Activated CD8-positive, alpha-beta memory T cell treated with anti-CD3 and anti-CD28 coated beads, Interleukin-2, amount 50 U/mL, for 1 hour (primary cell): ENCODE results near the gene BST1.
"Not testable (repeated sequence)": the region's sequence is repeated elsewhere in the genome, so short reads cannot be mapped to it uniquely, and the experiment has no call there.

Experiments
- DNase-seq: peaks from one replicate; pipeline ENCODE4 v3.0.0-alpha.2; 2020; ENCODE audit errors: extremely low read depth

BST1 gene

DNA sequence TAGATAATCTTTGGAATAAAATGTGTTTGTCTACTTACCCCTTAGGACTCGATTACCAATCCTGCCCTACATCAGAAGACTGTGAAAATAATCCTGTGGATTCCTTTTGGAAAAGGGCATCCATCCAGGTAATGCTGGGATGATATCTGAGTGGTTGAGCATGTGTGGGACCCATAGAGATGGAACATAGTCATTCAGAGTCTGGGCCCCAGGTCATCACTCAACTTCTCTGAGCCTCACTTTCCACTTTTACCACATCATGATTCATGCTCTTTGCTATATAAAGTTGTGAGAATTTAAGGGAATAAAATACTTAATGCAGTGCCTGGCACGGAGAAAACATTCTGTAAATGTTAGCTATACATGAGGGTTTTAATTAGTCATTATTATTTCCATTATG, 8.9 kb downstream of the BST1 start:
- DNase-seq: no peak

DNA sequence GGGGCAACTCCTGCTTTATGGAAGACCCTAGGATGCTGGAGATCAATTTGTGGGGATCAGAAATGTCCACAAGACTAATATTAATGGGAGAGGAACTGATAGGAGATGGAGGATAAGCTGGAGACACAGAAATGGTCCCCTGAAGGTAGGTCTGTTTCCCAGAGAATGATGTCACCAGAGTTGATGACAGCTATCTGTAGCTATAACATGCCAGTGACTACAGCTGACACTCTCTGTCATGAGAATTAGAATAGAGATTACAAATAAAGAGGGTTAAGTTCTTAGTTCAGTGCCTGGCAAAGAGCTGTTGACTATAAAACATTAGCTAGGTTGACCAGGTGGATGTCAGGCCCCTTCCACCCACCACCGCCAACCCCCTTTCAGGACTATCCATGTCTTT, 9.3 kb downstream of the BST1 start:
- DNase-seq: no peak

DNA sequence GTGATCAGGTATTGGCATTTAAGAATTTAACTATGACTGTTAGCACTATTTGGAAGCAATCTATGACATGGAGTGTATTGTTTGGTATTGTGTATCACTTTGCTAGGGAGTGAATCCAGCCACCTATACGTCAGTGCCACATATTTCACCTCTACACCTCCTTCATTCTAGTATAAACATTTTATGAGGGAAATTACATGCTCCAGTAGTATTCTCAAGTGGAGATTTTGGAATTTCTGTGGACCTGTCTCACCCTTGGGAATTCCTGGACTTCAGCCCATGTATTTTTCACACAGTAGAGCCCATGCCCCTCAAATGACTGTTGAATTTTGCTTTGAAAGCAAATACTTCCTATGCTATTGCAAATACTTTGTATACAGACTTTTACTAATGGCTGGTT, 11.3 kb downstream of the BST1 start:
- no peak for DNase-seq

DNA sequence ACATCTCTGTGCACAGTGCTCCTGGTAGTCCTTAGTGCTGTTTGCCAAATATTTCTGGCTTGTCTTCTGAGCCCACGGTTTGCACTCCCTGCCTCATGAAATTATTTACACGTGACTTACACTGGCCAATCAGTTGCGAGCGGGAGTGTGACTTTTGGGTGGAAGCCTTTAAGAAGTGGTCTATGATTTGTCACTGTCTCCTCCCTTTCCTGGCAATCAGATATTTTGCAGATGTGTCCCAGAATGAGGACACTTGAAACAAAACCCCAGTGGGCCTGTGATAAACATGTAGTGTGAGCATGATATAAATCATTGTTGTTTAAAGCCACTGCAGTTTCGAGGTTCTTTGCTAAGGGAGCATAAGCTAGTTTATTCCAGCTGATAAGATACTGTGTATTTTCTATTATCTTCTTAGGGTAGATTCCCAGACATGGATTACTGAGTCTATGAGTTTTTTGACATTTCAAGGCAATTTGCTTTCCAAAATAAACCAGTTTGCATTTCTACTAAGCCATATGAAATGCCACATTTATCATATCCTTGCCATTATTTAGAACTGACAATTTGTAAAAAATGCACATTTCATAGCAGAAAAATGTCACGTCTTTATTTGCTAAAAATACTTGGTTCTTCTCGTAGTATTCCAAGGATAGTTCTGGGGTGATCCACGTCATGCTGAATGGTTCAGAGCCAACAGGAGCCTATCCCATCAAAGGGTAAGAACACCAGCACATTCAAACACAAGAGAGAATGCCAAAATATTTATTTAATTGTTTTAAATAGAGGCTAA, 12.0 kb downstream of the BST1 start:
- DNase-seq: no peak

DNA sequence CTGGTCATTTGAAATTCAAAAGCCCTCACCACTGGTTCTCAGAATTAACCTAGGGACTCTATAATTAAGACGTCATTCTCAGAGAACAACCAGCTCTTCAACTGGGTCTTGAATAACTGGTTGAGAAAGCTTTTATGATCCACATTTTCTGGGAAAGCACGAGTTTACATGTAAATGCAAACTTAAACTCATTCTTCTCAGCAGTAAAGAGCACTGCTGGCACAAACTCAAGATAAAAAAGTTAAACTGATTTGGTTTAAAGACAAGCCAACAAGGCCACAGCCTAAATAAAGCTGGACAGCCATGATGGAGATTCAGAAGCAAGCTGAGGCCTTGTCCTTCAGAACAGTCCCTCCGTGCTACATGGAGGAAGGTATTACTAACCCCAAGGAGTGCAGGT, 13.2 kb downstream of the BST1 start:
- DNase-seq: no peak

DNA sequence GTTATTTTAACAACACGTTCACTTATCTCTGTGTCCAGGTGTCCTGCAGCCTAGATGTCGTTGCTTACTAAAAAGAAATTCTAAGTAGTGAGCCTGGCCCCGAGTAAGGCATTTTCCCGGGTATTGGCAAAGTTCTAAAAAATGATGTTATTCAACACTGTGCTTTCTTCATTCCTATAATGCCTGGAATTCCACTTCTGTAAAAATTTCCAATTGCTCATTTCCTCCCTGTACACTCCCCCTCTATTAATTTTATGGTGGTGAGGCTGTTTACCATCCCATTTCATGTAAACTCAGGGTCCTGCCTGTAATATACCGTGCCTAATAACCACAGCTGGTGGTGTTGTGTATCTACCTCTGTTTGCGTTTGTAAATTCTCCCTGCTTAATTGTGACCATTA, 14.2 kb downstream of the BST1 start:
- no peak for DNase-seq

DNA sequence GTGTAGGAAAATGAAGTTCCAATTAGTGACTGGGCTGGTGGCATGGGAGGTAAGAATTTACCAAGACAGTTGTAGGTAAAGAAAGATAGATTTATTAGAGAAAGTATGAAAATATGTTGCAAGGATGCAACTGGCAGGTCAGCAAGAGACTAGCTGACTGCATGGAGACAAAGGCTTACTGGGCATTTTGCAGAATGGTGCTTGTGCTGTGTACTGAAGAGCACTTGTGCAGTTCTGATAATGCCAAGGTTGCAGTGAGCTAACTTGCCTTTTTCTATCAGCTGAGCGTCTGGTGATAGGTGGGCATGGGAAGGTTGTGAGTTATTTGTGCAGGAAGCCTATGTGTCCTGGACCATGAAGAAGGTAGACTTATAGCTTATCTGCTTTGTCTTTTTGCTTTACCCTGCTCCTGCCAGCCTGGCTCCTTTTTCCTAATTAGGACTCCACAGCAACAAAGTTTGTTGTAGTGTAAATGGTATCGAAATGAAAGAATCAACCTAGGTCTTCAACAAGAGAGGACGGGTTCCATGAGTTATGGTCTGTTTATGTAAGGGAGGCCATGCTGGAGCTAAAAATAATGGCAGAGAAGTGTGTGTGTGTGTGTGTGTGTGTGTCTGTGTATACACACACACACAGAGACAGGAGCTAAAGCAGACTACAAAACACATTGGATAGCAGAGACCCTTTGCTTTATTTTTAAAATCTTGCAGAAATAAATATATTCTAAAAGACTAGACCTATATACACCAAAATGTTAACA, 15.0 kb downstream of the BST1 start:
- no peak for DNase-seq

DNA sequence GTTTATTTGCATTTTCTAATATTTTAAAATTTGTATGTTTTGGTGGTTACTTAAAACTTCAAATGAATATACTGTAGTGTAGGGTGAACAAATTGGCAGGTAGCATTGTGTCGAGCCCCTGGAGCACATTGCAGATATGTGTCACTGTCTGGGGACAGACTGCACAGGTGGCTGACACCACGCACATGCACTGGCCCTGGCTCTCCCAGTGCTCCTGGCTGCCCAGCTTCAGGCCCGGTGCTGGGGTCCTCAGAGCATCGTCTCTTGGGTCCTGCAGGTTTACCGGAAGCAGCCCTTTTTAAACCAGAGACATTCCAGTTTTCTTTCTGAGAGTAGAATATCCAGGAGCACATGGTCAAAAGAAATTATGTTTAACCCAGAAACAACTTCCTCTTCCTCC, 15.6 kb downstream of the BST1 start:
- DNase-seq: no peak

DNA sequence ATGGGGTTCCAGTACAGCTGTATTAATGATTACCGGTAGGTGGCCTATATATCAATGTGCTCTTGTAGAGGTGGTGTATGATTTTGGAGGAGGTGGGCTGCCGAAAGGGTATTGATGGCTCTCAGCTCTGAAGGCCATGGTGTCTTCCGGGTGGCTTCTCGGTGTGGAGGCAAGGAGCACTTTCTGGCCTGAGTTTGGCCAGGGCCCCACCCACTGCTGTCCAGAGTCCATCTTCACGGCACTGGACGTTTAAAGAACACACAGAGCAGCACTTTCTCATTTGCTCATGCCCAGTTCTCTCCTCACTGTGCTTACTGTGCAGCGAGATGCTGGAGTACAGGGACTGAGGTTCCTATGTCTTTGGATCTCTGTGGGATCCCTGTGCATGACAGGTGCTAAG, 16.1 kb downstream of the BST1 start:
- no peak for DNase-seq

DNA sequence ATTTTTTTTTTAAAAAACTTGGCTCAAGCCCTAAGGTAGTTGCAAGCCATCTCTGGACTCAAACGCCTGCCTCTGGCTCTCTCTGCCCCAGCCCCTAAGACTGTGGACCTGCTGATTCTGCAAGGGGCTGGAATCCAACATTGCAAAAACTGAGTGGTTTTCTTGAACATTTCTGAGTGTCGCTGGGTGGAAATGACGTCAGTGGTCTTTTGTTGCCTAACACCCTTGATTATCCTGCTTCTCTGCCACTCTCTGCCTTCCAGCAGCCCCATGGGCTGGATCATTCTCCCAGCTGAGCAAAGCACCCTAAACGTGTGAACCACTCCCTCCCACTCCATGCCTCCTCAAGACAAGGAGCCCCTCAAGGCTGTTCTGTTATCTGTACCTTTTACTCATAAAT, 16.6 kb downstream of the BST1 start:
- DNase-seq: no peak

DNA sequence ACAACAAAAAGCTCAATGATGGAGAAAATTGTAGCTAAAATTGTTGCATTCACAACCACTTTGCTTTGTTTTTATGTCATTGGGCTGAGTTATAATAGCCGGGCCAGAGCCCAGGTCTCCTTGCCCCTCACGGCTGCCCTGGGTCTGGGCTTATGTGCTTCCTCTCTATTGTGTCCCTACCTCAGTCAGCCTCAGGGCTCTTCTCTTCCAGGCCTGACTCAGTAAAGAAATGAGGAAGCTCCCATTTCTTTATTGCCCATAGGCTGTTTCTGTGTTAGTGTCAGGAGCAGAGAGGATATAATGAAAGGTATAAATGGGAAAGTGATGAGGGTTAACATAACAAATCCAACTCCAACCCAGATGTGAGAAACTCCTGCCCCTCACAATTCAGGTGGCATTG, 18.0 kb downstream of the BST1 start:
- no peak for DNase-seq

DNA sequence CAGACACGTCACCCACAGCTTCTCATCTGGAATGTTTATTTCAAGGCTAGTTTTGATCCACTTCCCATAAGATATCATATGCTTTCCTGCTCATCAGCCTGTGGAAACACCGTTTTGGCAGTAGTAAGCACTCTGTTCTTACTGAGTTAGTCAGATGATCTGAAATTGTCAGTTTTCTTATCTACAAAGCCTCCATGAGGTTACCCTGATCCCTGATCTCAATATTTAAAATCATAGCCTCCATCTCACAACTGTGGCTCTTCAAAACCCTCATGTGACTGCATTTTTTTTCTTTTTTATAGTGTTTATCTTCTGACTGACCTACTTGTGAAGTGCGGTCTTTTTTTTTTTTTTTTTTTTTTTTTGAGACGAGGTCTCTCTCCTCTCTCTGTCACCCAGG, 22.7 kb downstream of the BST1 start:
- DNase-seq: no peak

DNA sequence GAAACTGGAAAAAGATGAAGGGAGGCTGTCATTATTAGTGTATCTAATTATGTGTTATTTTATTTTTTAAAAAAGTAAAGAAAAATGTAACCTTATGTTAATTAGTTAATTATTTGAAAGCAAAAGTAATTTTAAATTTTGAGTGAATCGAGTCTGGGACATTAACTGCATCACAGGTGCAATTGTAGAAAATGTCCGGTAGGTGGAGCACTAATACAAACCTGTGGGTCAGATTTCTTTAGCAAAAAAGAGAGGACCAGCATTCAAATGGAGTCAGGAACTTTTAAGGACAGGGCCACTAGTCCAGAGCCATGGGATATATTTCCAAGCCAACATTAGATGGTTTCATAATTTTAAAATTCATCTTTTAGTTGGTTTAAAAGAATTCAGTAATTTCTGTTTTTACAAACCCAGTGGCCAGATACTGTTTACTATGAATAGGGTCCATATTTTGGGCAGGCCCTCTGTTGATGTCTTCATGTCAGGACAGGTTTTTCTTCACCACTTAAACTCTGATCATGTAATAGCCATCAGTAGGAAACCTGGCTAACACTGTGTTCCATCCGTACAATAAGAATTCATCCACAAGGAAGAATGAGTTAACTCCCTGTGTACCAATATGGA, 27.2 kb downstream of the BST1 start:
- DNase-seq: no peak

DNA sequence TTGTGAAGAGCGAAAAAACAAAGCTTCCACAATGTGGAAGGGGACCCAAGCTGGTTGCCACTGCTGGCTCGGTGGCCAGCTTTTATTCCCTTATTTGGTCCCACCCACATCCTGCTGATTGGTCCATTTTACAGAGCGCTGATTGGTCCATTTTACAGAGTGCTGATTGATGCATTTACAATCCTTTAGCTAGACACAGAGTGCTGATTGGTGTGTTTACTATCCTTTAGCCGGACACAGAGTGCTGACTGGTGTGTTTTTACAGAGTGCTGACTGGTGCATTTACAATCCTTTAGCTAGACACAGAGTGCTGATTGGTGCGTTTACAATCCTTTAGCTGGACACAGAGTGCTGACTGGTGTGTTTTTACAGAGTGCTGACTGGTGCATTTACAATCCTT, 30.2 kb downstream of the BST1 start:
- not testable (repeated sequence) for DNase-seq

DNA sequence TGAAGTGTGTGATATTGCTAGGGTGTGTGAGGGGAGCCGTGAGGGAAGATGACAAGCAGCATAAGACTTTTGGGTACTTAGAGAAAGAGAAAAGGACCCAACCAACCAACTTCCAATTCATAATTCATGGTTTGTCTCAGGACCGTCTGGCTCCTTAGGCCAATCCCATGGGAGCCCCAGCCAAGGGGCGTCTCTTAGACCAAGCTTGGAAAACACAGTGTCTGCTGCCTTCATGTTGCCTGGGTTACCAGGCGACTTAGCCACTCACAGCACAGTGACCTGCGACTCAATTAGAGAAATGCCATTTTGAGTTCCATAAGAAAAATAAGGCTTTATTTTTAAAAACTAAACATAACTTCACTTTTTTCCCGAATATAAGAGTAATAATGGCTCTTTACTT, 32.7 kb downstream of the BST1 start:
- DNase-seq: no peak

DNA sequence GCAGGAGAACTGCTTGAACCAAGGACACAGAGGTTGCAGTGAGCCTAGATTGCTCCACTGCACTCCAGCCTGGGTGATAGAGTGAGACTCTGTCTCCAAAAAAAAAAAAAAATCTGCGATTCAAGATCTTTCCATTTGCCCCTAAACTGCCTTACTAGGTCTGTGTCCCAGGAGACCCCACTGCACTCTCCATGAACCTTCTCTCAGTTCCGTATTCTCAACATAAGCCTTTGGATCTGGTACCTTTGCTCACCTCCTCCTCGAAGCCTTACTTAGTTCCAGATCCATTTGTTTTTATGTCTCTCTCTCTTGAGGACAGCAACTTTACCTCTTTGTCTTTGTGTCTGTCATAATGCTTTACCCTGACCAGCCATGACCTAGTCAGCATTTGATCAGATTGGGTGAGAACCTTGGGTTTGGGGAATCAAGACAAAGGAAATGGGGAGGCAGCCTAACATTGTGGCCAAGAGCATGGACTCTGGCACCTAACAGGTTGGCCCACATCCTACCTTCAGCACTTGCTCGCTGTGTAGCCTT, 33.7 kb downstream of the BST1 start:
- no peak for DNase-seq

DNA sequence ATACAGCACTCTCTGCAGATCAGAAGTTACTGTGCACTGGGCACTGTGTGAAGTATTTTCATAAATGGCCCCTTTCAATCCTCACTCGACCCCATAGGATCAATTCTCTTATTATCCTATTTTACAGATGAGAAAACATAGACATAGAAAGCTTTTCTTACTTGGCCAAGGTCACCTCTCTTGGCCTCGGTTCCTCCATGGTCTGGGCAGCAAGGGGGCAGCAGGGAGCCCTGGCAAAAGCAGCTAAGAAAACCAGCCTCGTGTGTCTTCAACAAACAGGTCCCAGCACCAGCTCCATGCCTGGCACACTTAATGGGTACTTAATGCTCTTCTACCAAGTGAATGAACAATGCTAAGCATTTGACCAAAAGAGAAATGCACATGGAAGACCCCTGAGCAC, 34.4 kb downstream of the BST1 start:
- DNase-seq: no peak

DNA sequence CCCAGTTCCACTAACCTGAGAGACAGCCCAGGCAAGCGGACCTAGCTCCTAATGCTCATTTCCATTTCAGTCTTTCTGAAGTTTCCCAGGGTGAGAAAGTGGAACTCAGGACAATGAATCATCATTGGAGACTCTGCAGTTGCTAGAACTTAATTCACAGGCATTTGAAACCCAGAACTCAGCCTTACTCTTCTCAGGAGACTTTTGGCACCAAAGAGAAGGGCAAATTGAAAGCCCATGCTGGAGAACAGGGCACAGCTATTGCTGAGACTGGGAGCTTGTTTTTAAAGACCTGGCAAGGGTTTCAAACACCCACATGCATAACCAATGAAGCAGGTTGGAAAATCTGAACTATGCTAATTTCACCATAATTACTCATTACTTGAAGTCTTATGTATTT, 36.0 kb downstream of the BST1 start:
- no peak for DNase-seq

DNA sequence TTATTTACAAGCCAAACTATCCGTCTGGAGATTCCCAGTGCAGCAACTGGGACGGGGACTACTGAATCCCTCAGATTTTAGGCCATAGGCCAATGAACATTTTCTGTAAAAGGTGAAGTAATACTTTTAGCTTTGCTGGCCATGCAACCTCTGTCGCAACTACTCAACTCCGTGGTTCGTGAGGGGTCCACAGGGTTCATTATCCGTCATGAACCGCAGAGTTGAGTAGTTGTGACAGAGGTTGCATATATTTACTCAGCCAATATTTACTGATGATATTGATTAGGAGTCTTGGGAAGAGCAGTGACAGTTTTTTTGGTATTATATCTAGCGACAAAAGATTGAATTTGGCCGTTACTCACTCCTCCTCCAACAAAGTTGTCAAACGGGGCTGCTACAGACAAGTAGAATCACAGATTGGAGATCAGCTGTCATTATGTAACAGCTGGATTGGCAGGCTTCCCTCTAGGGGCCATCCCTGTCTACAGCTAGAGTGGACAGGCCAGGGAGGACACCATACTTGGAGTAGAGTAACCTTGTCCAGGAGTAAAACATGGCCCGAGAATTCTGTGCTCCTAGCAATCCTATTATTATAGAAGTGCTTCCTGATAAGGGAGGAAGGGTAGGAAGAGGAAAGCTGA, 38.0 kb downstream of the BST1 start:
- DNase-seq: no peak

DNA sequence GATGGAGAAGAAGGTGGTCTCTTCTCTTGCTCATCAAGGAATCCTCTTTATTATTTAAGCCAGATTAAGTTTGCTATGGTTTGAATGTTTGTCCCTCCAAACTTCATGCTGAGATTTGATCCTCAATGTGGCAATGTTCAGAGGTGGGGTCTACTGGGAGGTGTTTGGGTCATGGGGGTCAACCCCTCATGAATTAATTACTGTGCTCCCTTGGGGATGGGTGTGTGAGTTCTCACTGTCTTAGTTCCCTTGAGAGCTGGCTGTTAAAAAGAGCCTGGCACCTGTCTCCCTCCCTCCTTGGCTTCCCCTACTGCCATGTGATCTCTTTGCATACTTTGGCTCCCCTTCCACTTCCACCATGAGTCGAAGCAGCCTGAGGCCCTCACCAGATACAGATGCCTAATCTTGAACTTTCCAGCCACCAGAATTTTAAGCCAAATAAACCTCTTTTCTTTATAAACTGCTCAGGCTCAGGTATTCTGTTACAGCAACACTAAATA, 39.3 kb downstream of the BST1 start:
- DNase-seq: no peak

DNA sequence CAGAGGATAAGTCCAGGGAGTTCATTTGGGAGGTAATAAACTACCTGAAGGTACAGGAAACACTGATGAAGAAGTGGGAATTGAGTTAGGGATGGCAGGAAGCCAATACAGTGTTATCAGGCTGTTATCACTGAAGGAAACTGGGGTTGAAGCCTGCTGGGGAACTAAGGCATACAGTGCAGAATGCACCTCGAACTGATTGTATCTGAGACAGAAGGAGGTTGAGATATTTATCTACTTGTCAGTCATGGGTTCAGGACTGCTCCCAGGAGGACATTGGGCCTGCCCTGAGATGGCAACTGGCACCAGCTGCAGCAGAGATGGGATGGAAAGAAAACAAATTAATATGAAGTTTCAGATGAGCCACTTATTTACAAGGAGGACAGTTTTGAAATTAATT, 39.8 kb downstream of the BST1 start:
- no peak for DNase-seq

DNA sequence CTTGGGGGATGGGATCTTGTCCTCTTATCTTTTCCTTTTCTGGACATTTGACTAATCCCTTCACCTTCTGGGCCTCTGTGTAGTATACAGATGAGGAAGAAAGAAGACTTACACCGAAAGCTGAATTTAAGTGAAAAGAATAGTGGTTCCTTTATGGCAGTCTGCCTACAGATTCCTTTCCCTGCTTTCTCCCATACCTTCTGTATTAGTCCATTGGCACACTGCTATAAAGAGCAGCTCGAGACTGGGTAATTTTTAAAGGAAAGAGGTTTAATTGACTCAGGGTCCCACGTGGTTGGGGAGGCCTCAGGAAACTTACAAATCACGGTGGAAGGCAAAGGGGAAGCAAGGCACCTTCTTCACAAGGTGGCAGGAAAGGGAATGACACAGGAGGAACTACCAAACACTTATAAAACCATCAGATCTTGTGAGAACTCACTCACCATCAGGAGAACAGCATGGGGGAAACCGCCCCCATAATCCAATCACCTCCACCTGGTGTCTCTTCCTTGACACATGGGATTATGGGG, 41.2 kb downstream of the BST1 start:
- no peak for DNase-seq
